B cell (primary cell): ENCODE results near the gene CHCHD3. TPM values are rescaled to one million over a fixed set of nuclear protein-coding genes. Genes with fewer than 3 reads are reported as not detected.

ENCODE experiments used
- ATAC-seq: fragments of 200-7000 bp; cut with Tn5 transposase; one replicate; pipeline ENCODE4 v1.10.0; 2021; ENCODE audit warnings: low read depth, mild to moderate bottlenecking, moderate number of reproducible peaks, moderate library complexity
- CTCF ChIA-PET: fragments of 350-600 bp; sonication (Branson Sonifier 250); formaldehyde crosslinking; loops from one replicate; lab custom pipeline; 2021; ENCODE audit warnings: antibody characterized with exemption, inconsistent platforms; lab: Charles Lee
- POLR2A ChIA-PET: fragments of 350-600 bp; sonication (Branson Sonifier 250); formaldehyde crosslinking; loops from one replicate; lab custom pipeline; 2021; ENCODE audit warnings: antibody characterized with exemption; lab: Charles Lee
- DNase-seq: peaks from one replicate; pipeline ENCODE4 v3.0.0; 2013
- H2AFZ ChIP-seq: 2 replicates; pipeline ENCODE4 v1.6.1; 2012; ENCODE audit warnings: mild to moderate bottlenecking, low read depth, low read length; ENCODE audit not compliant: insufficient read depth, poor library complexity, severe bottlenecking
- H3K27ac ChIP-seq, 2 donors: 1 replicate in 1 of 2; 2 replicates in 1 of 2; pipeline ENCODE4 v1.5.1; 2012 to 2013; ENCODE audit warnings: low read length in 2 of 2, mild to moderate bottlenecking in 2 of 2, moderate library complexity in 1 of 2
- H3K27me3 ChIP-seq, 4 experiments: fragments of 200-600 bp in 1 of 4; sonication (generic) in 1 of 4; replicated peaks in 1 of 4; 1 replicate in 2 of 4; 2 replicates in 2 of 4; pipeline versions ENCODE4 v1.6.1 to v1.7.0; 2013 to 2016; ENCODE audit warnings: low read length in 3 of 4, mild to moderate bottlenecking in 2 of 4, mixed read lengths in 1 of 4, moderate library complexity in 1 of 4; ENCODE audit not compliant: insufficient read depth in 4 of 4, control insufficient read depth in 3 of 4; ENCODE audit errors: control extremely low read depth in 1 of 4
- H3K36me3 ChIP-seq, 2 experiments: replicated peaks in 1 of 2; 1 replicate in 1 of 2; 2 replicates in 1 of 2; pipeline versions ENCODE4 v1.6.1 to v1.7.1; 2013; ENCODE audit warnings: low read length in 1 of 2; ENCODE audit not compliant: insufficient read depth in 2 of 2, control insufficient read depth in 1 of 2; ENCODE audit errors: control extremely low read depth in 1 of 2, extremely low read depth in 1 of 2
- H3K4me1 ChIP-seq, 2 donors: fragments of 200-600 bp in 1 of 2; sonication (generic) in 1 of 2; 1 replicate in 1 of 2; 2 replicates in 1 of 2; pipeline versions ENCODE4 v1.5.1 to v1.6.1; 2013 to 2017; ENCODE audit warnings: low read length in 2 of 2; ENCODE audit not compliant: control insufficient read depth in 2 of 2, insufficient read depth in 2 of 2
- H3K4me2 ChIP-seq: replicated peaks from 2 replicates; pipeline ENCODE3; 2012; ENCODE audit warnings: mild to moderate bottlenecking, low read depth, low read length; ENCODE audit not compliant: poor library complexity, severe bottlenecking
- H3K4me3 ChIP-seq, 5 experiments: fragments of 200-600 bp in 1 of 5; sonication (generic) in 1 of 5; 1 replicate in 3 of 5; 2 replicates in 2 of 5; pipeline versions ENCODE4 v1.5.1 to v1.7.0; 2011 to 2016; ENCODE audit warnings: low read length in 4 of 5, mild to moderate bottlenecking in 4 of 5, low read depth in 2 of 5, control low read depth in 1 of 5, moderate library complexity in 1 of 5; ENCODE audit not compliant: insufficient read depth in 1 of 5; ENCODE audit errors: control extremely low read depth in 1 of 5, extremely low read depth in 1 of 5
- H3K79me2 ChIP-seq: fragments of 200-600 bp; sonication (generic); one replicate; pipeline ENCODE4 v1.6.0; 2016; ENCODE audit warnings: low read length; ENCODE audit not compliant: control insufficient read depth, insufficient read depth
- H3K9ac ChIP-seq: fragments of 200-600 bp; sonication (generic); 2 replicates; pipeline ENCODE4 v1.6.1; 2017; ENCODE audit warnings: mild to moderate bottlenecking, low read length, moderate library complexity
- H3K9me3 ChIP-seq, 3 donors: one replicate each; pipeline versions ENCODE4 v1.6.1 to v1.7.1; 2013; ENCODE audit warnings: low read length in 2 of 3; ENCODE audit not compliant: control insufficient read depth in 2 of 3, insufficient read depth in 1 of 3; ENCODE audit errors: control extremely low read depth in 1 of 3
- H4K20me1 ChIP-seq: 2 replicates; pipeline ENCODE4 v1.6.0; 2012; ENCODE audit warnings: mild to moderate bottlenecking, low read length; ENCODE audit not compliant: insufficient read depth, control insufficient read depth, poor library complexity, severe bottlenecking
- H3K27ac Mint-ChIP-seq: one replicate; pipeline ENCODE4 v1.8.0; 2021; ENCODE audit warnings: mixed read lengths
- H3K27me3 Mint-ChIP-seq: one replicate; pipeline ENCODE4 v1.8.0; 2021; ENCODE audit warnings: mixed read lengths
- H3K4me1 Mint-ChIP-seq: one replicate; pipeline ENCODE4 v1.8.0; 2021; ENCODE audit warnings: mixed read lengths
- H3K4me3 Mint-ChIP-seq: one replicate; pipeline ENCODE4 v1.8.0; 2021; ENCODE audit warnings: mixed read lengths
- H3K9me3 Mint-ChIP-seq: one replicate; pipeline ENCODE4 v1.8.0; 2022; ENCODE audit warnings: mixed read lengths; ENCODE audit not compliant: insufficient read depth
- CTCF ChIP-seq: fragments of 200-600 bp; IDR thresholded peaks from one replicate; pipeline ENCODE4 v1.8.0; 2022; ENCODE audit warnings: antibody characterized with exemption, mild to moderate bottlenecking
- EZH2 ChIP-seq: IDR thresholded peaks from 2 replicates; pipeline ENCODE4 v1.6.1; 2012; ENCODE audit warnings: borderline replicate concordance, low read depth, mild to moderate bottlenecking, moderate library complexity, low read length; ENCODE audit not compliant: insufficient read depth, poor library complexity, severe bottlenecking
- WGBS: methylation state at CpG from one replicate; pipeline ENCODE4 v1.1.5; 2013; ENCODE audit warnings: missing lambda C conversion rate; ENCODE audit not compliant: insufficient coverage; 5-methylcytosine and 5-hydroxymethylcytosine counted together
- intact Hi-C: fragments of 100-400 bp; cut with micrococcal nuclease; formaldehyde crosslinking; loops from one replicate; pipeline ENCODE4 v1.10.0; 2022
- polyA plus RNA-seq: library from polyadenylated mRNA; depleted of rRNA; stranded (reverse); fragments of >200 nt; gene quantifications from 2 replicates; pipeline ENCODE4 v1.2.3, GENCODE V29; 2012
- total RNA-seq, 2 donors: library from RNA; stranded (reverse); fragments of 120-200 nt in 1 of 2; gene quantifications; 1 replicate in 1 of 2; 2 replicates in 1 of 2; pipeline versions ENCODE4 v1.2.3 to v1.2.4, GENCODE V29; 2013 to 2022

The CHCHD3 gene
- total and polyA plus RNA-seq, 2 donors (not counting 1 experiment from before 2014, with no cell fraction given): 20.1 to 38.4 TPM

- ATAC-seq: no peak
- H3K9me3 ChIP-seq: no peaks in the 10 kb centered on the region
- WGBS: no CpG with 5 or more reads among the region's 2 CpGs
- Mint-ChIP-seq H3K27ac (no peak overlapping the region), H3K9me3 (no peaks in the 10 kb centered on the region), H3K27me3 (no peaks in the 10 kb centered on the region), H3K4me3 (no peak overlapping the region), H3K4me1 (no peaks in the 10 kb centered on the region)
- no peak overlapping the region for H3K4me2 ChIP-seq
- H3K9ac ChIP-seq: no peak overlapping the region
- no peaks in the 10 kb centered on the region for H3K79me2 ChIP-seq
- no peak overlapping the region for H3K4me3 ChIP-seq
- ChIA-PET CTCF (no interaction called here), POLR2A (no interaction called here)
- no peaks in the 10 kb centered on the region for H3K27me3 ChIP-seq
- TF ChIP-seq CTCF: no peak
- no peak for TF ChIP-seq EZH2
- no peak overlapping the region for H2AFZ ChIP-seq
- H3K36me3 ChIP-seq: peaks cover 6 to 8% of the 10 kb centered on the region in 2 experiments
- no peaks in the 10 kb centered on the region for H4K20me1 ChIP-seq
- no peak overlapping the region for H3K27ac ChIP-seq
- no peaks in the 10 kb centered on the region for H3K4me1 ChIP-seq
- intact Hi-C loops: no loop called here
- DNase-seq: no peak
Observed at GRCh38 chr7:132830941-132831340, 250.9 kb downstream of the CHCHD3 start.

GRCh38 chr7:132828502-132828901, 253.4 kb downstream of the CHCHD3 start:
- H3K4me3 ChIP-seq: no peak overlapping the region
- no peak for TF ChIP-seq EZH2
- CTCF ChIA-PET: no interaction called here
- no peak overlapping the region for H3K4me2 ChIP-seq
- H3K79me2 ChIP-seq: no peaks in the 10 kb centered on the region
- no peaks in the 10 kb centered on the region for H3K4me1 ChIP-seq
- Mint-ChIP-seq H3K27ac (no peak overlapping the region), H3K9me3 (no peaks in the 10 kb centered on the region), H3K27me3 (no peaks in the 10 kb centered on the region), H3K4me1 (no peaks in the 10 kb centered on the region), H3K4me3 (no peak overlapping the region)
- no peaks in the 10 kb centered on the region for H4K20me1 ChIP-seq
- no peaks in the 10 kb centered on the region for H3K9me3 ChIP-seq
- POLR2A ChIA-PET: no interaction called here
- DNase-seq (no peak), ATAC-seq (no peak)
- H3K27me3 ChIP-seq: no peaks in the 10 kb centered on the region
- no peak overlapping the region for H3K9ac ChIP-seq
- no peak overlapping the region for H2AFZ ChIP-seq
- no peak overlapping the region for H3K27ac ChIP-seq
- peaks cover 2 to 9% of the 10 kb centered on the region in 2 experiments for H3K36me3 ChIP-seq
- intact Hi-C loops: no loop called here
